OCI-LY1 (cell line): Measurements from ENCODE around the gene C11orf58.

Experiments
- EZH2 ChIP-seq: fragments of 200-600 bp; sonication (generic), shearing (Covaris generic); IDR thresholded peaks from 2 replicates; pipeline ENCODE4 v1.8.0; 2017; ENCODE audit warnings: borderline replicate concordance, mixed run types, mild to moderate bottlenecking, antibody characterized with exemption, low read length, moderate library complexity, mixed read lengths
- TF ChIP-seq, protein P1 (sequence below): fragments of 200-600 bp; sonication (generic), shearing (Covaris generic); IDR thresholded peaks from 2 replicates; pipeline ENCODE4 v1.5.1; 2017; ENCODE audit warnings: mild to moderate bottlenecking, antibody characterized with exemption, low read length, moderate library complexity, mixed read lengths

DNA sequence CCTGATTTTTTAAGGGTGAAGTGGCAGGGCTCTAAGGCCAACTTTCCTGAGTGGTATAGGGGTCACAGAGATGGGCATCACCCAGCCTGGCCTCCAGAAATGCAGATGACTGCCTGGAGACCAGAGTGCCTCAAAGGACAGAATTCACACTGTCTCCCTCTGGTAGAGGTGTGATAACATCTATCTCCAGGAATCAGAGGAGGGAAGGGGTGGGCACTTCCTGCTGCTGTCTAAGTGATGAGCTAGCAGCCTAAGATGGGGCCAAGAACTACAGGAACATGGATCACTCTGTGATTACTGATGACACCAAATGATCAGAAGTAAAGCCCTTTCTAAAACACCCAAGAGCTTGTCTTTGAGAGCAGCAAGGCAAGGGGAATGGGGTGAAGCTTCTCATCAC lies 61.9 kb downstream of the C11orf58 start:
- TF ChIP-seq, protein P1, sequence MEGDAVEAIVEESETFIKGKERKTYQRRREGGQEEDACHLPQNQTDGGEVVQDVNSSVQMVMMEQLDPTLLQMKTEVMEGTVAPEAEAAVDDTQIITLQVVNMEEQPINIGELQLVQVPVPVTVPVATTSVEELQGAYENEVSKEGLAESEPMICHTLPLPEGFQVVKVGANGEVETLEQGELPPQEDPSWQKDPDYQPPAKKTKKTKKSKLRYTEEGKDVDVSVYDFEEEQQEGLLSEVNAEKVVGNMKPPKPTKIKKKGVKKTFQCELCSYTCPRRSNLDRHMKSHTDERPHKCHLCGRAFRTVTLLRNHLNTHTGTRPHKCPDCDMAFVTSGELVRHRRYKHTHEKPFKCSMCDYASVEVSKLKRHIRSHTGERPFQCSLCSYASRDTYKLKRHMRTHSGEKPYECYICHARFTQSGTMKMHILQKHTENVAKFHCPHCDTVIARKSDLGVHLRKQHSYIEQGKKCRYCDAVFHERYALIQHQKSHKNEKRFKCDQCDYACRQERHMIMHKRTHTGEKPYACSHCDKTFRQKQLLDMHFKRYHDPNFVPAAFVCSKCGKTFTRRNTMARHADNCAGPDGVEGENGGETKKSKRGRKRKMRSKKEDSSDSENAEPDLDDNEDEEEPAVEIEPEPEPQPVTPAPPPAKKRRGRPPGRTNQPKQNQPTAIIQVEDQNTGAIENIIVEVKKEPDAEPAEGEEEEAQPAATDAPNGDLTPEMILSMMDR = no peak
- no peak for TF ChIP-seq EZH2
